ENCODE measurements around the gene MAP3K20. TPM values are rescaled to one million over a fixed set of nuclear protein-coding genes. Genes with fewer than 3 reads are reported as not detected.
"Not testable (repeated sequence)": the region's sequence is repeated elsewhere in the genome, so short reads cannot be mapped to it uniquely, and the experiment has no call there.

The MAP3K20 gene
- total and polyA plus RNA-seq, 5 donors from 2014 or later: 1.3 to 1.9 (median 1.7) TPM

DNA sequence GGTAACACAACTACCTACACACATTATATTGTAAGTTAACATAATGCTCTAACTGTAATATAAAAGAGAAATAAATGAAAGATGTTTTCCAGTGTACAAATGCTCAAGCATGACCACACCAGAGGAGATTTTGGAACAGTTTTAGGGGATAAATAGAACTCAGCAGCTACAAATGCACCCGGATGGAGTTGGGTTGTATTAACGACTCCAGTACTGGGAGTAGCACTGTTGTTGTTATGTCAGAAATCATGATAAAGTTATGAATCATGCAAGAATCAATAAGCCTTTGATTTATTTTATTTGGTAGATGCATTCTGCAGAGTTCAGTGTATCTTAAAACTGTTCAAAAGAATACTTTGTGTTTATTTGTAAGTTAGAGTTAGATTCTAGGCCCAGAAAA is 126.9 kb downstream of the MAP3K20 start:
- Mint-ChIP-seq H3K36me3 (no peaks in the 10 kb centered on the region), H3K27ac (no peak overlapping the region), H3K4me3 (no peak overlapping the region), H3K4me1 (no peaks in the 10 kb centered on the region), H3K27me3 (no peaks in the 10 kb centered on the region), H3K9me3 (no peaks in the 10 kb centered on the region)
- no peaks in the 10 kb centered on the region for H3K4me1 ChIP-seq (ENCODE audit: control insufficient read depth, insufficient read depth, low read length, poor library complexity, severe bottlenecking)
- no peaks in the 10 kb centered on the region for H3K9me3 ChIP-seq (ENCODE audit: control insufficient read depth in 2 of 2, low read length in 2 of 2)
- ATAC-seq (ENCODE audit: low read depth in 2 of 2) (no peak), DNase-seq (no peak)
- H3K27me3 ChIP-seq (ENCODE audit: control insufficient read depth, insufficient read depth, low read length): peaks cover 1% of the 10 kb centered on the region
- H3K27ac ChIP-seq (ENCODE audit: insufficient read depth, low read length, poor library complexity, severe bottlenecking): no peak overlapping the region
- no peak overlapping the region for H3K4me3 ChIP-seq (ENCODE audit: low read depth, low read length)
- H3K36me3 ChIP-seq (ENCODE audit: control insufficient read depth, insufficient read depth, low read length): no peaks in the 10 kb centered on the region

DNA sequence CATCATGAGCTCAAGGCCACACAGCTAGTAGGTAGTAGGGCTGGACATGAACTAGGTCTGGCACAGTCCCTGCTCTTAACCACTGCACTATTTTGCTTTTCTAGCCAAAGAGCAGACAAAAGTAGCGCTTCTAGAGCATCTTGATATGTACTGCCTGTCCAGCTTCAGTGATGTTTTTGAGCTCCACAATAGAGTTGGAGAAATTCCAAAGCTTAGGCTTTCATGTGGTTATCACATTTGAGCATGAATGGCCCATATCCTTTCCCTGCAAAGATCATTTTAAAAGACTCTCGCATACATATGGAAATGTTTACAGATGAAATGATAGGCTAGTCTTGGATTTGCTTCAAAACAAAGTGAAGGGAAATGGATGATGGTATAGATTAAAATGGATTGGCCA is 128.7 kb downstream of the MAP3K20 start:
- no peaks in the 10 kb centered on the region for H3K4me1 Mint-ChIP-seq

DNA sequence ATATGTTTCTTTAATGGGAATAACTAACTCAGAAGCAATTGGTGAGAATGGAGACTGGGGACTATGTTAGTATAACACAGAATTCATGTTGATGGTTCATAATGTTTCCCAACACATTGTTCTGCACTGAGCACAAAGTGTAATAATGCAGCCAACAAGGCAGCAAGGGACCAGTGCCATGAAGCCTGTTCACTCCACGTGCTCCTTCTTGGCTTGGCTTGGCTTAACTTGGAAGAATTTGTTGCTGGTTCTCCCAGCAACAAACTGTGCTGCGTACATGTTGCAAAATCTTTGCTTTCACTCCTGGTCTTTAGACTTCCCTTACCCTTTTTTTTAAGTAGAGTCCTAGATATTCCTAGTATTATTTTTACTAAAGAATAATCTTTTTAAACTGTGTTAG is 129.7 kb downstream of the MAP3K20 start:
- no peak overlapping the region for H3K27ac ChIP-seq (ENCODE audit: insufficient read depth, low read length, poor library complexity, severe bottlenecking)
- Mint-ChIP-seq H3K9me3 (no peaks in the 10 kb centered on the region), H3K27me3 (peaks cover 4% of the 10 kb centered on the region), H3K4me1 (peaks cover 0 to 2% (median under 1%) of the 10 kb centered on the region in 4 donors), H3K36me3 (no peaks in the 10 kb centered on the region), H3K27ac (no peak overlapping the region), H3K4me3 (no peak overlapping the region)
- no peaks in the 10 kb centered on the region for H3K9me3 ChIP-seq (ENCODE audit: control insufficient read depth in 2 of 2, low read length in 2 of 2)
- no peaks in the 10 kb centered on the region for H3K27me3 ChIP-seq (ENCODE audit: control insufficient read depth, insufficient read depth, low read length)
- DNase-seq: no peak
- ATAC-seq (ENCODE audit: low read depth in 2 of 2): no peak
- H3K4me3 ChIP-seq (ENCODE audit: low read depth, low read length): no peak overlapping the region
- H3K36me3 ChIP-seq (ENCODE audit: control insufficient read depth, insufficient read depth, low read length): no peaks in the 10 kb centered on the region
- H3K4me1 ChIP-seq (ENCODE audit: control insufficient read depth, insufficient read depth, low read length, poor library complexity, severe bottlenecking): no peaks in the 10 kb centered on the region

More for the DNA sequence above, 128.7 kb downstream of the MAP3K20 start:
- H3K27ac Mint-ChIP-seq: no peak overlapping the region
- H3K27ac ChIP-seq (ENCODE audit: insufficient read depth, low read length, poor library complexity, severe bottlenecking): no peak overlapping the region
- H3K9me3 ChIP-seq (ENCODE audit: control insufficient read depth in 2 of 2, low read length in 2 of 2): no peaks in the 10 kb centered on the region
- H3K4me3 Mint-ChIP-seq: no peak overlapping the region
- peaks cover 4% of the 10 kb centered on the region for H3K27me3 Mint-ChIP-seq
- H3K36me3 Mint-ChIP-seq: no peaks in the 10 kb centered on the region
- H3K9me3 Mint-ChIP-seq: no peaks in the 10 kb centered on the region
- no peaks in the 10 kb centered on the region for H3K27me3 ChIP-seq (ENCODE audit: control insufficient read depth, insufficient read depth, low read length)
- DNase-seq (no peak), ATAC-seq (ENCODE audit: low read depth in 2 of 2) (no peak)
- no peak overlapping the region for H3K4me3 ChIP-seq (ENCODE audit: low read depth, low read length)
- no peaks in the 10 kb centered on the region for H3K36me3 ChIP-seq (ENCODE audit: control insufficient read depth, insufficient read depth, low read length)
- no peaks in the 10 kb centered on the region for H3K4me1 ChIP-seq (ENCODE audit: control insufficient read depth, insufficient read depth, low read length, poor library complexity, severe bottlenecking)

DNA sequence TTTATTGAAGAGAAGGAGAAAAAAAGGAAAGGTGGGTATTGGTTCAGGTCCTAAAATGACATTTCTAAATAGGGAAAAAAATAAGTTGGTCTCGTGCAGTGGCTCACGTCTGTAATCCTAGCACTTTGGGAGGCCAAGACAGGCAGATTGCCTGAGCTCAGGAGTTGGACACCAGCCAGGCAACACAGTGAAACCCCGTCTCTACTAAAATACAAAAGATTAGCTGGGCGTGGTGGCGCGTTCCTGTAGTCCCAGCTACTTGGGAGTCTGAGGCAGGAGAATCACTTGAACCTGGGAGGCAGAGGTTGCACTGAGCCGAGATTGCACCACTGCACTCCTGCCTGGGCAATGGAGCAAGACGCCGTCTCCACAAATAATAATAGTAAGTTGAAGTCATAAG is 131.5 kb downstream of the MAP3K20 start:
- not testable (repeated sequence) for H3K27ac Mint-ChIP-seq; H3K27me3 ChIP-seq (ENCODE audit: control insufficient read depth, insufficient read depth, low read length); H3K4me3 Mint-ChIP-seq; ATAC-seq (ENCODE audit: low read depth in 2 of 2); H3K27ac ChIP-seq (ENCODE audit: insufficient read depth, low read length, poor library complexity, severe bottlenecking); H3K27me3 Mint-ChIP-seq; H3K36me3 Mint-ChIP-seq; DNase-seq; H3K4me1 ChIP-seq (ENCODE audit: control insufficient read depth, insufficient read depth, low read length, poor library complexity, severe bottlenecking); H3K4me1 Mint-ChIP-seq; H3K9me3 Mint-ChIP-seq; H3K36me3 ChIP-seq (ENCODE audit: control insufficient read depth, insufficient read depth, low read length); H3K4me3 ChIP-seq (ENCODE audit: low read depth, low read length); H3K9me3 ChIP-seq (ENCODE audit: control insufficient read depth in 2 of 2, low read length in 2 of 2)

DNA sequence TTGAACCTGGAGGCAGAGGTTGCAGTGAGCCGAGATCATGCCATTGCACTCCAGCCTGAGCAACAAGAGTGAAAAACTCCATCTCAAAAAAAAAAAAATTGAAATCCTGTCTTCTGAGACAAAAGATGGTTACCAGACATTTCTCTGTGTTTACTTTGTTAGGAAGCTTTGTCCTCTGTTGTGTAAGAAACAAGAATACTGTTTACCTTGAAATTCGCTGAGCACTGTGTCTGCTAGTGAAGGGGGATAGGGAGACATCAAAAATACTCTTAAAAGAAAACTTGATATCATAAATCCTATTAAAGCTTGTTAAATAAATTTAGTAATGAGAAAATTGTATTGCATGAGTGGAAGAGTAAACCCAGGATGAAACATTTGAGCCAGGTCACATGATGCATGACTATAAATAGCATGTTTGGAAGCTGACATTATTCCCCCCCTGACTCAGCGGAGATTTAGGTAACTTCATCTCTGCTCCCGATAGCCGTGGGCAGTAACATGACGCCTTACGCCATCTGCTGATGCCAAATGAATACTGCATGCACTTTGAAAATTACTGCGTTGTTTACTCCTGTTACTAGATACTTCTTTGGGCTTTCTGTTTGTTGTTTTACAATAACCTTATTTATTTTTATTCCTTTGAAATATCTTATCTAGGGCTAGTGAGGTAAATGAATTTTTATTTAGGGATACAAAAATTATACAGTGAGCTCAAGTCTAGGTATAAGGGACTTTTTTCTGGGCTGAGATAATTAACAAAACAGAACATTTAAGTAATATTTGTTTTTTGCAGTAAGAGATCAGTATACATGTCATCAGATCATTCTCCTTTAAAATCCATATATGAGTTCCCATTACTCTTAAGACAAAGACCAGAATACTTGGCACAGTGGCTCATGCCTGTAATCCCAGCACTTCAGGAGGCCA is 134.9 kb downstream of the MAP3K20 start:
- no peaks in the 10 kb centered on the region for H3K9me3 Mint-ChIP-seq
- H3K4me1 Mint-ChIP-seq: peaks cover 0 to 8% (median 3%) of the 10 kb centered on the region in 4 donors
- H3K9me3 ChIP-seq (ENCODE audit: control insufficient read depth in 2 of 2, low read length in 2 of 2): no peaks in the 10 kb centered on the region
- H3K27me3 Mint-ChIP-seq: peaks cover 8% of the 10 kb centered on the region
- ATAC-seq (ENCODE audit: low read depth in 2 of 2) (peak; percentile 63 to 74), DNase-seq (peak in 2 of 3 donors; percentile 42 to 71)
- H3K4me1 ChIP-seq (ENCODE audit: control insufficient read depth, insufficient read depth, low read length, poor library complexity, severe bottlenecking): no peaks in the 10 kb centered on the region
- H3K27ac ChIP-seq (ENCODE audit: insufficient read depth, low read length, poor library complexity, severe bottlenecking): no peak overlapping the region
- no peak overlapping the region for H3K4me3 ChIP-seq (ENCODE audit: low read depth, low read length)
- H3K36me3 ChIP-seq (ENCODE audit: control insufficient read depth, insufficient read depth, low read length): no peaks in the 10 kb centered on the region
- no peak overlapping the region for H3K4me3 Mint-ChIP-seq
- no peak overlapping the region for H3K27ac Mint-ChIP-seq
- no peaks in the 10 kb centered on the region for H3K36me3 Mint-ChIP-seq
- no peaks in the 10 kb centered on the region for H3K27me3 ChIP-seq (ENCODE audit: control insufficient read depth, insufficient read depth, low read length)

DNA sequence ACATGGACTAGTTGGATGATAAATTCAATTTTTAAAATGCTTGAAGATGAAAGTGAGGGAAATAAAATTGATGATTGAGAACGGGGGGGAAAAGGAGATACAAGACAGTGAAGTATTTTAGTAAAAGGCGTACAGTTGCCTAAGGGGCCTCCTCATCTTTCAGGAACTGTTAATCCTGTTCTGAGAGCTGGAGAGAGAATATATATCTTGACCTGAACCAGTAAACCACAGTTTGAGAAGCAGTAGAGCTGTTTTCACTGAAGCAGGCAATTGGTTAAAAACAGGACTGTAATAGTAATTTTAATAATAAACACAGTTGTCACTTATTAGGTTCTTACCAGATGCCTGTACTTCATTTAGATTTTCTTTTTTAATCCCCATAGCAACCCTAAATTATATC is 137.5 kb downstream of the MAP3K20 start:
- Histone ChIP-seq H3K27me3 (ENCODE audit: control insufficient read depth, insufficient read depth, low read length) (no peaks in the 10 kb centered on the region), H3K27ac (ENCODE audit: insufficient read depth, low read length, poor library complexity, severe bottlenecking) (no peak overlapping the region), H3K4me1 (ENCODE audit: control insufficient read depth, insufficient read depth, low read length, poor library complexity, severe bottlenecking) (peaks cover 1% of the 10 kb centered on the region), H3K36me3 (ENCODE audit: control insufficient read depth, insufficient read depth, low read length) (no peaks in the 10 kb centered on the region), H3K4me3 (ENCODE audit: low read depth, low read length) (no peak overlapping the region), H3K9me3 (ENCODE audit: control insufficient read depth in 2 of 2, low read length in 2 of 2) (no peaks in the 10 kb centered on the region)
- no peak overlapping the region for H3K27ac Mint-ChIP-seq
- peaks cover 8% of the 10 kb centered on the region for H3K27me3 Mint-ChIP-seq
- H3K36me3 Mint-ChIP-seq: no peaks in the 10 kb centered on the region
- ATAC-seq (ENCODE audit: low read depth in 2 of 2) (no peak), DNase-seq (no peak)
- H3K4me1 Mint-ChIP-seq: peaks cover 0 to 9% (median 4%) of the 10 kb centered on the region in 4 donors
- H3K4me3 Mint-ChIP-seq: no peak overlapping the region
- no peaks in the 10 kb centered on the region for H3K9me3 Mint-ChIP-seq

DNA sequence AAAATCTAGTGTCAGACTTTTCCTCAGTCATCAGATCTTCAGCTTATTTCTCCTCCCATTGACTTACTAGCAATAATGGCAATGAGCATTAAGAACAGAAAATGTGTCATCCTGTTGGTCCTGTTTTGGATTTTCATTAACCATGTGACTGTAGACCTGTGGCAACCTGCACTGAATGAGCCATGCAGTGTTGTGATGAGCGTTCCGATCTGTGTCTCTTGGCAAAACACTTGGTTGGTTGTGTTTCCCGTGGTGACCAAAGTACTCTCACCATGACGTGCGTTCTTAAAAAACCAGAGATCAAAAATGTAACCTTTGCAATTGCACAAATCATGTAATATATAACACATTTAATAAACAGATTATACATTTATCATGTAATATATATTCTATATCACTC is 138.6 kb downstream of the MAP3K20 start:
- Mint-ChIP-seq H3K4me1 (peaks cover 5 to 20% (median 12%) of the 10 kb centered on the region in 4 donors), H3K9me3 (no peaks in the 10 kb centered on the region), H3K27me3 (peaks cover 9% of the 10 kb centered on the region), H3K27ac (no peak overlapping the region), H3K36me3 (no peaks in the 10 kb centered on the region), H3K4me3 (no peak overlapping the region)
- Histone ChIP-seq H3K36me3 (ENCODE audit: control insufficient read depth, insufficient read depth, low read length) (no peaks in the 10 kb centered on the region), H3K9me3 (ENCODE audit: control insufficient read depth in 2 of 2, low read length in 2 of 2) (no peaks in the 10 kb centered on the region), H3K4me1 (ENCODE audit: control insufficient read depth, insufficient read depth, low read length, poor library complexity, severe bottlenecking) (peaks cover 10% of the 10 kb centered on the region), H3K4me3 (ENCODE audit: low read depth, low read length) (no peak overlapping the region), H3K27ac (ENCODE audit: insufficient read depth, low read length, poor library complexity, severe bottlenecking) (no peak overlapping the region), H3K27me3 (ENCODE audit: control insufficient read depth, insufficient read depth, low read length) (no peaks in the 10 kb centered on the region)
- ATAC-seq (ENCODE audit: low read depth in 2 of 2) (no peak), DNase-seq (no peak)

DNA sequence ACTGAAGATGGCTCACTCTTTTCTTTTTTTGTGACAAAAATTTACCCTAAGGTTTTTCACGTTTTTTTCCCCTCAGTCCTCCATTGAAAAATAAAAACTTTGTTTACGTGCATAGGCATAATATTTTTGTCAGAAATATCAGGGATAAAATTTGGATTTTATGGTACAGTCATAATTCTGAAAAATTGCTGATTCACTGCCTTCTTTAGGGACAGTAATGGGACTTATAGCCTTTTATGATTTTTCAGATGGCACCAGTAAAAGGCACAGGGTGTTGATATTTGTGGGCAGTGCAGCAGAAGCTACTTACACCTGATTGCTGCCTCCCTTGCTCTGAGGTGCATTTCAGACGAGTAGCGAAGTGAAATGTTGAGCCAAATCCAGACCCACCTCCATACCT is 139.7 kb downstream of the MAP3K20 start:
- H3K27ac Mint-ChIP-seq: no peak overlapping the region

More for the DNA sequence above, 139.7 kb downstream of the MAP3K20 start:
- Histone ChIP-seq H3K27me3 (ENCODE audit: control insufficient read depth, insufficient read depth, low read length) (no peaks in the 10 kb centered on the region), H3K4me1 (ENCODE audit: control insufficient read depth, insufficient read depth, low read length, poor library complexity, severe bottlenecking) (peaks cover 15% of the 10 kb centered on the region), H3K9me3 (ENCODE audit: control insufficient read depth in 2 of 2, low read length in 2 of 2) (no peaks in the 10 kb centered on the region), H3K36me3 (ENCODE audit: control insufficient read depth, insufficient read depth, low read length) (no peaks in the 10 kb centered on the region), H3K27ac (ENCODE audit: insufficient read depth, low read length, poor library complexity, severe bottlenecking) (no peak overlapping the region), H3K4me3 (ENCODE audit: low read depth, low read length) (no peak overlapping the region)
- no peak for DNase-seq
- H3K9me3 Mint-ChIP-seq: no peaks in the 10 kb centered on the region
- peaks cover 8% of the 10 kb centered on the region for H3K27me3 Mint-ChIP-seq
- peaks cover 5 to 20% (median 12%) of the 10 kb centered on the region in 4 donors for H3K4me1 Mint-ChIP-seq
- H3K4me3 Mint-ChIP-seq: no peak overlapping the region
- ATAC-seq (ENCODE audit: low read depth in 2 of 2): no peak
- H3K36me3 Mint-ChIP-seq: no peaks in the 10 kb centered on the region

All from CD4-positive, CD25-positive, alpha-beta regulatory T cell (primary cell).